Rectal smooth muscle tissue (tissue), 1 donor: ENCODE measurements around the gene ROCK2.

Experiments
- H3K27ac ChIP-seq: one replicate; pipeline ENCODE4 v1.7.0; 2013; ENCODE audit warnings: low read depth, low read length, inconsistent platforms
- H3K27me3 ChIP-seq: one replicate; pipeline ENCODE4 v1.7.0; 2013; ENCODE audit warnings: low read length; ENCODE audit not compliant: control insufficient read depth, insufficient read depth
- H3K36me3 ChIP-seq: one replicate; pipeline ENCODE4 v1.7.0; 2013; ENCODE audit warnings: low read length; ENCODE audit not compliant: control insufficient read depth, insufficient read depth
- H3K4me1 ChIP-seq: one replicate; pipeline ENCODE4 v1.7.0; 2013; ENCODE audit warnings: low read length; ENCODE audit not compliant: control insufficient read depth, insufficient read depth
- H3K4me3 ChIP-seq: one replicate; pipeline ENCODE4 v1.7.0; 2013; ENCODE audit warnings: low read length
- H3K9ac ChIP-seq: one replicate; pipeline ENCODE4 v1.7.0; 2013; ENCODE audit warnings: low read length

Gene ROCK2

GRCh38 chr2:11312770-11313471 lies 31.5 kb downstream of the ROCK2 start:
- Histone ChIP-seq H3K4me1 (no peaks in the 10 kb centered on the region), H3K4me3 (no peak overlapping the region), H3K9ac (no peak overlapping the region), H3K36me3 (no peaks in the 10 kb centered on the region), H3K27me3 (no peaks in the 10 kb centered on the region), H3K27ac (no peak overlapping the region)

- no peak overlapping the region for H3K9ac ChIP-seq
- no peaks in the 10 kb centered on the region for H3K36me3 ChIP-seq
- no peak overlapping the region for H3K27ac ChIP-seq
- H3K27me3 ChIP-seq = no peaks in the 10 kb centered on the region
- H3K4me1 ChIP-seq = peaks cover 2% of the 10 kb centered on the region
- no peak overlapping the region for H3K4me3 ChIP-seq
These were observed 32.9 kb downstream of the ROCK2 start for GRCh38 chr2:11311543-11311942.

- no peak overlapping the region for H3K4me3 ChIP-seq
- H3K4me1 ChIP-seq = peaks cover 2% of the 10 kb centered on the region
- no peak overlapping the region for H3K9ac ChIP-seq
- H3K27ac ChIP-seq = no peak overlapping the region
- H3K36me3 ChIP-seq = no peaks in the 10 kb centered on the region
- H3K27me3 ChIP-seq = no peaks in the 10 kb centered on the region
These were observed 34.2 kb downstream of the ROCK2 start for GRCh38 chr2:11310212-11310611.

- Histone ChIP-seq H3K36me3 (no peaks in the 10 kb centered on the region), H3K4me1 (peaks cover 2% of the 10 kb centered on the region), H3K4me3 (no peak overlapping the region), H3K27ac (no peak overlapping the region), H3K9ac (no peak overlapping the region), H3K27me3 (no peaks in the 10 kb centered on the region)
These were observed 34.7 kb downstream of the ROCK2 start for GRCh38 chr2:11309706-11310105.

GRCh38 chr2:11307764-11308415 lies 36.5 kb downstream of the ROCK2 start:
- Histone ChIP-seq H3K9ac (no peak overlapping the region), H3K4me1 (peaks cover 2% of the 10 kb centered on the region), H3K27ac (no peak overlapping the region), H3K36me3 (no peaks in the 10 kb centered on the region), H3K4me3 (no peak overlapping the region), H3K27me3 (no peaks in the 10 kb centered on the region)

- H3K9ac ChIP-seq = no peak overlapping the region
- no peak overlapping the region for H3K4me3 ChIP-seq
- H3K36me3 ChIP-seq = no peaks in the 10 kb centered on the region
- no peak overlapping the region for H3K27ac ChIP-seq
- no peaks in the 10 kb centered on the region for H3K27me3 ChIP-seq
- H3K4me1 ChIP-seq = peaks cover 2% of the 10 kb centered on the region
These were observed 38.5 kb downstream of the ROCK2 start for GRCh38 chr2:11305958-11306357.

GRCh38 chr2:11305338-11305737 lies 39.1 kb downstream of the ROCK2 start:
- H3K9ac ChIP-seq = no peak overlapping the region

GRCh38 chr2:11304476-11304875 lies 40.0 kb downstream of the ROCK2 start:
- peaks cover 2% of the 10 kb centered on the region for H3K4me1 ChIP-seq
- no peaks in the 10 kb centered on the region for H3K27me3 ChIP-seq
- no peak overlapping the region for H3K9ac ChIP-seq
- H3K4me3 ChIP-seq = no peak overlapping the region
- no peaks in the 10 kb centered on the region for H3K36me3 ChIP-seq
- no peak overlapping the region for H3K27ac ChIP-seq

More at GRCh38 chr2:11305338-11305737, 39.1 kb downstream of the ROCK2 start:
- Histone ChIP-seq H3K4me3 (no peak overlapping the region), H3K4me1 (peaks cover 2% of the 10 kb centered on the region), H3K36me3 (no peaks in the 10 kb centered on the region), H3K27ac (no peak overlapping the region), H3K27me3 (no peaks in the 10 kb centered on the region)

- H3K9ac ChIP-seq = no peak overlapping the region
These were observed 41.0 kb downstream of the ROCK2 start for GRCh38 chr2:11303290-11304013.

GRCh38 chr2:11299439-11299838 lies 45.0 kb downstream of the ROCK2 start:
- H3K9ac ChIP-seq = no peak overlapping the region

More at GRCh38 chr2:11303290-11304013, 41.0 kb downstream of the ROCK2 start:
- Histone ChIP-seq H3K27me3 (no peaks in the 10 kb centered on the region), H3K27ac (no peak overlapping the region), H3K36me3 (no peaks in the 10 kb centered on the region), H3K4me1 (peaks cover 2% of the 10 kb centered on the region), H3K4me3 (no peak overlapping the region)

GRCh38 chr2:11298592-11298991 lies 45.8 kb downstream of the ROCK2 start:
- H3K4me3 ChIP-seq = no peak overlapping the region
- H3K27me3 ChIP-seq = no peaks in the 10 kb centered on the region
- H3K36me3 ChIP-seq = no peaks in the 10 kb centered on the region
- H3K27ac ChIP-seq = no peak overlapping the region
- no peaks in the 10 kb centered on the region for H3K4me1 ChIP-seq
- H3K9ac ChIP-seq = no peak overlapping the region

More at GRCh38 chr2:11299439-11299838, 45.0 kb downstream of the ROCK2 start:
- H3K36me3 ChIP-seq = no peaks in the 10 kb centered on the region
- H3K27me3 ChIP-seq = no peaks in the 10 kb centered on the region
- no peak overlapping the region for H3K4me3 ChIP-seq
- no peak overlapping the region for H3K27ac ChIP-seq
- no peaks in the 10 kb centered on the region for H3K4me1 ChIP-seq

GRCh38 chr2:11296401-11296800 lies 48.0 kb downstream of the ROCK2 start:
- Histone ChIP-seq H3K4me3 (no peak overlapping the region), H3K4me1 (no peaks in the 10 kb centered on the region), H3K36me3 (no peaks in the 10 kb centered on the region), H3K9ac (no peak overlapping the region), H3K27me3 (no peaks in the 10 kb centered on the region), H3K27ac (no peak overlapping the region)
